Psoas muscle (tissue), 8 donors: ENCODE measurements around the gene ESR2. TPM values are rescaled to one million over a fixed set of nuclear protein-coding genes. Genes with fewer than 3 reads are reported as not detected.

ENCODE experiments used
- ATAC-seq, 4 donors: fragments of 200-7000 bp; cut with Tn5 transposase; one replicate each; pipeline ENCODE4 v1.9.1; 2020; ENCODE audit warnings: moderate library complexity in 3 of 4, mild to moderate bottlenecking in 2 of 4
- DNase-seq, 2 donors: peaks; one replicate each; pipeline ENCODE4 v3.0.0-alpha.2; 2020
- H3K27ac ChIP-seq: fragments of 200-600 bp; one replicate; pipeline ENCODE4 v1.8.0; 2022
- H3K27me3 ChIP-seq, 3 donors: fragments of 200-600 bp in 1 of 3; one replicate each; pipeline versions ENCODE4 v1.6.1 to v1.8.0; 2013 to 2022; ENCODE audit warnings: low read length in 2 of 3, mild to moderate bottlenecking in 2 of 3, moderate library complexity in 1 of 3; ENCODE audit not compliant: insufficient read depth in 3 of 3
- H3K36me3 ChIP-seq, 2 donors: fragments of 200-600 bp in 1 of 2; one replicate each; pipeline versions ENCODE4 v1.6.1 to v1.8.0; 2013 to 2022; ENCODE audit warnings: low read depth in 1 of 2, mild to moderate bottlenecking in 1 of 2, moderate library complexity in 1 of 2; ENCODE audit not compliant: insufficient read depth in 1 of 2
- H3K4me1 ChIP-seq: fragments of 200-600 bp; one replicate; pipeline ENCODE4 v1.8.0; 2022
- H3K4me3 ChIP-seq: fragments of 200-600 bp; one replicate; pipeline ENCODE4 v1.8.0; 2022; ENCODE audit warnings: mild to moderate bottlenecking
- H3K9me3 ChIP-seq: fragments of 200-600 bp; one replicate; pipeline ENCODE4 v1.8.0; 2022
- CTCF ChIP-seq: fragments of 200-600 bp; IDR thresholded peaks from one replicate; pipeline ENCODE4 v1.8.0; 2022; ENCODE audit warnings: antibody characterized with exemption
- WGBS, 3 donors: extraction: QIAGEN DNeasy Blood & Tissue Kit; methylation state at CpG; one replicate each; pipeline versions ENCODE4 v1.1.6 to v1.1.7; 2013; 5-methylcytosine and 5-hydroxymethylcytosine counted together
- intact Hi-C, 2 donors: fragments of 100-400 bp; cut with DNase I; formaldehyde crosslinking; loops; one replicate each; pipeline versions ENCODE4 v1.11.0 to v1.14.2; 2022
- polyA plus RNA-seq, 3 donors: library from polyadenylated mRNA; stranded (reverse); fragments of 200-250 nt; gene quantifications; one replicate each; pipeline ENCODE4 v1.2.3, GENCODE V29; 2013
- total RNA-seq, 4 donors: library from RNA; stranded (reverse); fragmentation: NEBNext Ultra II Directional in 2 of 4; extraction: Animal tissue kit (Norgen Biotek cat#: 25700) in 2 of 4; gene quantifications; one replicate each; pipeline versions ENCODE4 v1.2.1 to v1.2.4, GENCODE V29; 2021 to 2023
- donor health status: healthy with polysubstance abuse.
- donor health status: DM: no; HTN: no; CAD: no; lungs with moderate emphysema.
- donor health status: Bipolar disorder and iron deficiency.
- donor health status: healthy.
- donor health status: DM: yes; HTN: yes; CAD: no.
- donor health status: DM: no; HTN: no; CAD: no.
- donor health status: DM: no; HTN: no; CAD: no.
- donor health status: DM: yes; HTN: yes; CAD: no.

Gene ESR2
- total and polyA plus RNA-seq, 7 donors, result 0.21 to 1.5 (median 0.77) TPM; not detected in 2

GRCh38 chr14:64303471-64303917, 9.3 kb upstream of the ESR2 start:
- 21 to 24% (median 22%) methylated on average over 4 of the region's 4 CpGs for WGBS, 3 donors
- intact Hi-C loops, result loop anchor here in 1 of 2 donors (2.0 to 5.0 kb wide), 3 partner anchors 71 to 506 kb away; no protein-coding TSS in a partner anchor
- H3K36me3 ChIP-seq, result no peaks in the 10 kb centered on the region
- ATAC-seq, result peak; percentile 77 to 88 (median 82)
- no peaks in the 10 kb centered on the region for H3K9me3 ChIP-seq
- no peaks in the 10 kb centered on the region for H3K27me3 ChIP-seq
- DNase-seq, result no peak
- TF ChIP-seq CTCF, result peak; percentile 80
- no peak overlapping the region for H3K27ac ChIP-seq
- H3K4me3 ChIP-seq, result no peak overlapping the region
- H3K4me1 ChIP-seq, result no peaks in the 10 kb centered on the region

- DNase-seq (no peak), ATAC-seq (no peak)
- no peaks in the 10 kb centered on the region for H3K36me3 ChIP-seq
- H3K27me3 ChIP-seq, result peaks cover 0 to 4% (median 0%) of the 10 kb centered on the region in 3 donors
- intact Hi-C loops, result loop anchor here (10.0 kb wide), 3 partner anchors 84 to 274 kb away; no protein-coding TSS in a partner anchor
- H3K4me3 ChIP-seq, result no peak overlapping the region
- TF ChIP-seq CTCF, result no peak
- H3K27ac ChIP-seq, result no peak overlapping the region
- H3K9me3 ChIP-seq, result no peaks in the 10 kb centered on the region
- 84 to 92% (median 87%) methylated on average over 1 of the region's 1 CpG for WGBS, 3 donors
- peaks cover 2% of the 10 kb centered on the region for H3K4me1 ChIP-seq
Measured at GRCh38 chr14:64298773-64299172, 4.6 kb upstream of the ESR2 start.

- Histone ChIP-seq H3K36me3 (no peaks in the 10 kb centered on the region), H3K4me1 (peaks cover 7% of the 10 kb centered on the region), H3K27me3 (peaks cover 0 to 11% (median 0%) of the 10 kb centered on the region in 3 donors), H3K4me3 (no peak overlapping the region), H3K9me3 (no peaks in the 10 kb centered on the region), H3K27ac (no peak overlapping the region)
- intact Hi-C loops, result loop anchor here (10.0 kb wide), 3 partner anchors 82 to 272 kb away; no protein-coding TSS in a partner anchor
- no peak for DNase-seq
- ATAC-seq, result no peak
- TF ChIP-seq CTCF, result no peak
Measured at GRCh38 chr14:64296561-64296960, 2.4 kb upstream of the ESR2 start.

GRCh38 chr14:64294672-64295413, 672 bp upstream of the ESR2 start:
- WGBS, 3 donors, result 5 to 6% (median 5%) methylated on average over 20 of the region's 20 CpGs
- Histone ChIP-seq H3K4me1 (peaks cover 7% of the 10 kb centered on the region), H3K27ac (no peak overlapping the region), H3K27me3 (peaks cover 0 to 11% (median 0%) of the 10 kb centered on the region in 3 donors), H3K4me3 (peak overlapping the region; percentile 68), H3K9me3 (no peaks in the 10 kb centered on the region), H3K36me3 (no peaks in the 10 kb centered on the region)
- DNase-seq (peak; percentile 74 to 87), ATAC-seq (peak; percentile 92 to 98 (median 96))
- peak; percentile 89 for TF ChIP-seq CTCF
- intact Hi-C loops, result loop anchor here (5.0 to 10.0 kb wide), 4 partner anchors 80 to 270 kb away; no protein-coding TSS in a partner anchor
